GM18508 (cell line): ENCODE results near the gene NUDT2.
A peak's percentile ranks its signal among the peaks of the same experiment; 100 is the strongest.
"Not testable (repeated sequence)": the region's sequence is repeated elsewhere in the genome, so short reads cannot be mapped to it uniquely, and the experiment has no call there.

Source experiments
- ATAC-seq: cut with Tn5 transposase; IDR thresholded peaks from one replicate; pipeline ENCODE4 v1.9.1; 2021; ENCODE audit warnings: moderate number of reproducible peaks; ENCODE audit not compliant: insufficient read depth, unreplicated experiment

NUDT2 gene

DNA sequence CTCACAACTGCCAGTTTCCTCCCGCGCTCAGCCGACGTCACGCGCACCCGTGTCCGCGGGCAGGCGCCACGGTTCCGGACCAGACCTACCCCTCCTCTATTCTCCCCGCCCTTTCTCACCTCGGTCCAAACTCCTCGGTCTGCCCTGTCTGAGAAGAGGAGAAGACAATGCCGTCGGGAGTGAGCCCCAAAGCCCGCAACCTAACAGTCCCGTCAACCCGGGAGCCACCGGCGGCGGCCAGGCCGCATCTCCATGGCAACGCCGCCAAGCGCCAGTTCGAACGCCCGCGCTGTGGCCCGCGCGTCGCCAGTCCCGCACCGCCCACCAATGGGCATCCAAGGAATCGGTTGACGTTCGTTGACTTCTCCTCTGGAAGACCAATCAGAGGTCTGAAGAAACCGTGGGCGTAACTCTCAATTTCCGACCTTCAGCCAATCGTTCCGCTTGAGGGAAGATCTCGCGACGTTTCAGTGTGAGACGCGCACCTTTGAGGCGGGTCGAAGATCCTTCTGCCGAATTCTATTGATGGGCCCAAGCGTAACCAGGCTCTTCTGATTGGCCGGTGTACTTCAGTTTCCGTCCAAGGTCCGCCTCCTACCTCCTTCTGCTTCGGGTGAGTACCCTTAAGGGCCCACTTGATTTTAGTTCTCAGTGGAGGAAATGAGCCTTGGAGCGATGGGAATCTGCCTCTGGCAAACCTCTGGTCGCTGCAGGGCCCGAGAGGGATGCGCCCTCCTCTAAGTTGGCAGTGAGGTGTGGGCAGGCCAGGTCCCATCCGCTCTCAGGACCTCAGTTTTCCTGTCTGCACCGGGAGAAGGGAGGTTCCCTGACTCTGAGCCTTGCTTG, at the start of gene NUDT2, which contains the start of gene KIF24:
TSS of gene NUDT2 (plus strand) at position 583 of the 846 bp plus-strand sequence. CDS start 9,471 bp downstream, outside the sequence.
TSS of gene KIF24 (minus strand) at position 282 of the 846 bp plus-strand sequence. CDS start 17,922 bp downstream, outside the sequence.
- peak; percentile 84 for ATAC-seq

DNA sequence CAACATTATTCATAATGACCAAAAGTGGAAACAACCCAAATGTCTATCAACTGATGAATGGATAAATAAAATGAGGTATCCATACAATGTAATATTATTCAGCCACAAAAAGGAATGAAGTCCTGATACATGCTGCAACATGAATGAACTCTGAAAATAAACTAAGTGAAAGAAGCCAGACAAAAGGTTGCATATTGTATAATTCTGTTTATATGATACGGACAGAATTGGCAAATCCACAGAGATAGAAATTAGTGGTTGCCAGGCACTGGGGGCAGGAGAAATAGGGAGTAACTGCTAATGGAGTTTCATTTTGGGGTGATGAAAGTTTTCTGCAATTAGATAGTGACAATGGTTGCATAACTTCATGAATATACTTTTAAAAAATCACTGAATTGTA, 47.3 kb upstream of the NUDT2 start:
- no peak for ATAC-seq

DNA sequence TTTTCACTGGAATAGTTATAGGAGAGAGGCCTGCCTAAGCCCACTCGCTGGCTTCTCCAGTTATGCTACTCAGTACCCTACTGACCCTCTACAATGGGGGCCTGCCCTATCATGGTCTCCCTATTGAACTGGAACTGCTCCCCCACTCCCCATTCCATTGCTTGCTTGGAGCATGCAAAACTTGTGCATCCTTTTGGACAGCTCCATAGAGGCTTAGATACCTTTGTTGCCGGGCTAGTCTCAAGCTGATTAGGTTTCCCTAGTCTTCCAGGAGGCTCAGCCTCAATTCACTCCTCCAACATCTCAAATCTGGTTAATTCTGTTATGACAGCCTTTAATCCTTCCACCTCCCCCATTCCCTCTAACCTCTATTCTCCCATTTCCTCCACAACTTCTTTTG, 40.2 kb upstream of the NUDT2 start:
- no peak for ATAC-seq

DNA sequence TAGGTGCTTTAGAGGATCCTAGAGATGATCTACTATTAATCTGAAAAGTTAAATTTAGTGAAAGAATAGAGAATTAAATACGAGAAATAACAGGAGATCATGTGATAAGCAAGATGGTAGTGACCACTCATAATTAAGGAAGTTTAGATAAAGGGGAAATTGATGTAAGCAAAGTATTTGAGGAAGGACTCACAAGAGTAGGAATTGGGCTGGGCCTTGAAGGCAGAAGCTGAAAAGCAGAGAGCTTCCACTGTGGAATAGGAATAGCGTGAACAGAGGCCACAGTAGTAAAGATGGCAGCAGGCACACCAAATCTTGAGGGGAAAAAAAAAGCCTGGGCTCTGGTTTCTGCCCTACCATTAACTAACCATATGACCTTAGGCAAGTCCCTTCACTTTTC, 38.3 kb upstream of the NUDT2 start:
- ATAC-seq, result no peak

DNA sequence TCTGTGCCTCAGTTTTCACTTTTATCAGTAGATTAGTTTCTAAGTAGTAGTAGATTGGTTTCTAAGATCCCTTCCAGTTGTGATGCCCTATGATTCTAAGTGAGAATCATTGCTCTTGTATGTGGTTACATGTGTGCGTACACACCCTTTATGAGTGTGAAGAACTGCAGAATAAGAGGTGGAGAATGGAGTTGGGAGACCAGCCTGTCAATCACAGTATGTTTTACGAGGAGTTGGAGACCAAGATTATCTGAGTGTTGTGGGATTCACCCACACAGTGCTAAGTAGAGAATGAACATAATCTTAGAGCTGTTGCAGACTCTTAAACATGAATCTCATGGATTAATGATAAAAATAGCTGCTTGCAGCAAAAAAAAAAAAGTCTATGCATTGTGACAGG, 37.9 kb upstream of the NUDT2 start:
- no peak for ATAC-seq

DNA sequence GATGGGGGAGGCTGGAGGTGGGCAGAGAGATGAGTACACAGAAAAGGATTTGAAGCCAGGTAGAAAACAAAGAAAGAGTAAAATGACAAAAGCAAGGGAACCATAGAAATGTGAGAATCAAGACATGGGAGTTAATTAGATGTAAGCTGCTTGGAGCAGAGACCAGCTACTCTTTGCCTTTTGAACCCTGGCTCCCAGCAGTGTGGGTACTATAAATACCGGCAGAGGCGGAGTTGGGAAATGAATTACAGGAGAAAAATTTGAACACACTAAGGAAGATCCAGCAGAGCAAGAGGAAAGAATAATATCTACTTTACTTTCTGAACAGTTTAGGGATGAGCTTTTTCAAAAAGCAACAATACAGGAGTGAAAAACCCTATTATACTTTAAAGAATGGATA, 36.8 kb upstream of the NUDT2 start:
- ATAC-seq, result no peak

DNA sequence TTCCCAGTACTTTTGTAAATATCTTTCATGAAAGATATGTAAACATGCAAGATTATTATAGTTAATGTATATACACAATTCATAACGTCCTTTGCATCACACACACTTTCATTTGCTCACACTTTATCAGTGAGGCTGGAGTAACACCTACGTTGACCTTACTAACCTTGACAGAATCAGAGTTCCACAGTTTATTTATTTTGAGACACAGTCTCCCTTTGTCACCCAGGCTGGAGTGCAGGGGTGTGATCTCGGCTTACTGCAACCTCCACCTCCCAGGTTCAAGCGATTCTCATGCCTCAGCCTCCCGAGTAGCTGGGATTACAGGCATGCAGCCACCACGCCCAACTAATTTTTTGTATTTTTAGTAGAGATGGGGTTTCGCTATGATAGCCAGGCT, 28.3 kb upstream of the NUDT2 start:
- ATAC-seq, result not testable (repeated sequence)

DNA sequence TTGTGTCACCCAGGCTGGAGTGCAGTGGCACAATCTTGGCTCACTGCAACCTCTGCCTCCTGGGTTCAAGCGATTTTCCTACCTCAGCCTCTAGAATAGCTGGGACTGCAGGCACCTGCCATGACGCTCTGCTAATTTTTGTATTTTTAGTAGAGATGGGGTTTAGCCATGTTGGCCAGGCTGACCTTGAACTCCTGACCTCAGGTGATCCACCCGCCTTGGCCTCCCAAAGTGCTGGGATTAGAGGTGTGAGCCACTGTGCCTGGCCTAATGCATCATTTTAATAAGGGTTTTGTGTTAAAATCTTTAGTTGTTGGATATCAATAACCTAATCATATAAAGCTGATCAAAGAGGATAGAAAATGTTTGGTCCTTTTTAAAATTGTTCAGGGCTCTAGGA, 21.1 kb upstream of the NUDT2 start:
- not testable (repeated sequence) for ATAC-seq

DNA sequence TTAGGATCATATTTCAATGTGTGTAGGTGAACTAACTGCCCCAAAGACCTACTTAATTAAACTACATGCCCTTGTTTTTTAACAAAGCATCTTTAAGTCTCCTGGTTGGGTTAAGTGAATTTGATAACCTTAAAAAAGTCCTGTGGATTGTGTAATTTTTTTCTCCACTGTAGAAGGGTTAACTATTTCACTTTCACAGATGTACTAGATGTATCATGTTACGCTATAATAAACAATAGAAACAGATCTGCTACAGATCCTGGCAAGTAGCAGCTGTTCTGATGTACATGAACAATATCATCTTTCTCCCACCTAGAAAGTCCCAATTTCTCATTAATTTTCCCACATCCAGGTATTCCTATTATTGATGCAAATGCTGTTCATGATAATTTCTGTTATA, 19.2 kb upstream of the NUDT2 start:
- no peak for ATAC-seq

DNA sequence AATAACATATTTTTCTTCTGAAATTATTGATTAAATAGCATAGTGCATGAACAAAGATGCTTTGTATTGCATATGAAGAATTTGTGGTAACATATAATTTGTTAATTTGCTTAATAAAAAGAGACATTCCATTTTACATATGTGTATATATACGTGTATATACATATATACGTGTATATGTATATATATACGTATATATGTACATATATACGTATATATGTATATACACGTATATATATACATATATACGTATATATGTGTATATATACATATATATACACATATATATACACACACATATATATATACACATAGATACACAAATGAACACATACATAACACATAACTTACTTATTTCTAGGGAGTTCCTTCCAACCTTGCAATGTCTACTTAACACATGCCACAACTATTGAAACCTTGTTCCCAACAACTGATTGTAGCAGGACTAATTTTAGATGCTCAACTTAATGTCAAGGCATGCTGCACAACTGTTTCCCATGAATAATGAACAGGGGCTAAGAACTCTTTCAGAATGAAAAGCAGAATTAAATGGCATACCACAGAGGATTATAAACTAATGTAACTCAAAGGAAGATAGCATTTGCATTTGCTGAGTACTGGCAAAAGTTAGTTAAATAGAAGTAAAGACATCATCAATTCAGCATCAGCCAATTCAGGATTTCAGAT, 17.7 kb upstream of the NUDT2 start:
- ATAC-seq, result no peak

DNA sequence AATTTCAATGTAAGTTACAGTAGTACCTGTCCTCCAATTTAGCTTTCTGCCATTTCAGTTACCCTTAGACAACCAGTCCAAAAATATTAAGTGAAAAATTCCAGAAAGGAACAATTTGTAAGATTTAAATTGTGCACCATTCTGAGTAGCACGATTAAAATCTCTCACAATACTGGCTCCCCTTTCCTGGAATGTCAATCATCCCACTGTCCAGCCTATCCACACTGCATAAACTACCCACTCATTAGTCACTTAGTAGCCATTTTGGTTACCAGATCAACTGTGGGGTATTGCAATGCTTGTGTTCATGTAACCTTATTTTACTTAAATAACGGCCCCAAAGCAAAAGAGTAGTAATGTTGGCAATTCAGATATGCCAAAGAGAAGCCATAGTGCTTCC, 11.9 kb upstream of the NUDT2 start:
- no peak for ATAC-seq

DNA sequence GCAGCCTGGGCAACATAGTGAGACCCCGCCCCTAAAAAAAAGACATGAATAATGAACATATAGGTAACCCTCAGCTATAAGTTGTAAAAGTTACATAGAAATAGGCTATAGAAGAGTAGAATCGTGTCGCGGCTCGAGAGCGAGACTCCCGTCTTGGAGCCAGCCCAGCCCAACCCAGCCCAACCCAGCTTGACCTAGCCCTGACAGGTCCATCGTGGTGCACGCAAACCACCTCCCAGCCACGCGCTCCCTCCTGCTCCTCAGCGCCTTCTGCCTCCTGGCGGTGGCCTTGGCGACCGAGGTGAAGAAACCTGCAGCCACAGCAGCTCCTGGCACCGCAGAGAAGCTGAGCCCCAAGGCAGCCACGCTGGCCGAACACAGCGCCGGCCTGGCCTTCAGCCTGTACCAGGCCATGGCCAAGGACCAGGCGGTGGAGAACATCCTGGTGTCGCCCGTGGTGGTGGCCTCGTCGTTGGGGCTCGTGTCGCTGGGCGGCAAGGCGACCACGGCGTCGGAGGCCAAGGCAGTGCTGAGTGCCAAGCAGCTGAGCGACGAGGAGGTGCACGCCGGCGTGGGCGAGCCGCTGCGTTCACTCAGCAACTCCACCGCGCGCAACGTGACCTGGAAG, 11.1 kb upstream of the NUDT2 start:
- ATAC-seq, result no peak

DNA sequence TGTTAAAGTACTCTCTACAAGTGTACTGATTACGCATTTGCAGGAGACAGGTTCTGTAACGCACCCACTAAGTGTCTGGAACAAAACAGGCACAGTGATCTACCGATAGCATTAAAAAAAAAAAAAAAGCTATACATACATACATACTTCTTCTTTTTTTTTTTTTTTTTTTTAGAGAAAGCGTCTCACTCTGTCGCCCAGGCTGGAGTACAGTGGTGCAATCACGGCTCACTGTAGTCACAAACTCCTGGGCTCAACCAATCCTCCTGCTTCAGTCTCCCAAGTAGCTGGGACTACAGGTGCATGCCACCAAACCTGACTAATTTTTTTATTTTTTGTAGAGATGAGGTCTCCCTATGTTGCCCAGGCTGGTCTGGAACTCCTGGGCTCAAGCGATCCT, 7.9 kb upstream of the NUDT2 start:
- ATAC-seq, result no peak

DNA sequence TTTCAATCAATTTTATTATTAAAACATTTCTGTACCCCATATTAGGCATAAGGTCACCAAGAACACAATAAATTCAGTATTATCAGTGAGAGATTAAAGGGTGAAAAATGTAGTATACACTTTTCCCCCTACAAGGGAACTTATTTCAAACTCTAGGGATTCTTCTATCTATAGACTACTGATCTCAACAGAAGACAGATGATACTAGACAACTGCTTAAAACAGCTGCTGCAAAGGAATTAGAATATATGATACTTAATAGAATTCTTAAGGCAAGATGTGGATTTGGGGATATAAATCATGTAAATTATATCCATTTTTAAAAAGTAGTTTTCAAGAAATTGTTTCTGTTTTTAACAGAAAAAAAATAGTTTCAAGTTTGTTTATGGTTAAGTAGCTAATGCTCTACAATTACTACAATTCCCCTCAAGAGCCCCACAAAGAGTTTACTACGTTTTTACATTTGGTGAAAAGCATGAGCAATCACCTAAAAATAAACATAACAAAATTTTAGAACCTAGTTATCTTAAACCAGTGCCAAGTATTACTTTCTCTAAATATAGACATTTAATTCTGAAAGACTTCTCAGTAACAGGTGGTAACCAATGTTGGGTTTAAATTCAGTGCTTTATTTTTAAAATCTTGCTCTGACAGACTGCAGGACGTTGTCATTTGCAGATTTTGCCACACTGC, 6.3 kb upstream of the NUDT2 start:
- ATAC-seq, result no peak

DNA sequence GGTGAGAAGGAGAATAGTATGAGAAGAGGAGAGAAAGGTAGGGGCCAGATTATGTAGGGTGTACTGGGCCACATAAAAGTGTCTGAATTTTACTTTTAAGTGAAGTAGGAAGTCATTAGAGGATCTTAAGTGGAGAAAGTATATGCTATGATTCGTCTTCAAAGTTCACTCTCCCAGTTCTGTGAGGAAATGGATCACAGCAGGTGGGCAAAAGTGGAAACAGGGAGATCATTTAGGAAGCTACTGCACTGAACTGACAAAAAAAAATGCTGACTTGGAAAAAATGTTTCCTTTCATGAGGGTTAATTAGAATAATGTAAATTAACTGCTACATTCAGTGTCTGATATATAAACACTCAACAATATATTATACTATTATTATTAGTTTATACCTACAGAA, 2.7 kb upstream of the NUDT2 start:
- ATAC-seq, result no peak

DNA sequence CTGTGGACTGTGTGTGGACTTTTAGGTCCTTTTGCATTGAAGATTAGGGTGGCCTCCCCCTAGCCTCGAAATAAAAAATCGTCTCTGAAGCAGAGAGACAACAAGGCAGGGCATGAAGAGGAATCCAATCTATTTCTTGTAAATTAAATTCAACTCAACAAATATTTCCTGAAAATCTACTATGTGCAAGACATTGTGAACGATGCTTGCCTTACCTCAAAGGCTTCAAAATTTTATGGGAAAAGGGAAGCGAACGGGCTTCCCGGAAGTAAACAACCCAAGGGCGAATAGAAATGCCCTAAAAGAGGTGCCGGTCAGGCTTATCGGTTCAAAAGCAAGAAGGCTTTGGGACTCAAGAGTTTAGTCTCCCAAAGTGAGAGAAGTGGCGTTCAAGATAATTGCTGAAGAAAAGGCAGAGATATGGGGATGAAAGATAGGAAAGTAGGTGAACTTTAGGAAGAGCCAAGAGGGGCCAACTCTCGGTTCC, 826 bp upstream of the NUDT2 start:
- peak; percentile 1 for ATAC-seq

DNA sequence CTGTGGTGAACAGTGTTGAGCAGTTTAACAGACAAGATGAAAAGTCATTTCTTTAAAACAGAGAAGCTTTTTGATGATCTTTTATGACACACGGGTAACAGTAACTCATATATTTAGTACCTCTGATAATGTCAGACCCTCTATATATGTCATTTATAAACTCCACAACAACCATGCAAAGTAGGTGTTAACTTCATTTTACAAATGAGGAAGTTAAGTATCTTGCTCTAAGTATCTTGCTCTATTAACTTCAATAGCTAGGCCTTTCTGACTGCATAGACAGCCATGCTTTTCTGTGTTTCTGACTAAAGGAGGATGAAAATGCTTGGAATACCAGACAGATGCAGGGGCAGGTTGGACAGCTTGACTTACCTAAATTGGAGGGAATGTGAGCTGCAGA, 1.8 kb downstream of the NUDT2 start:
- ATAC-seq, result no peak

DNA sequence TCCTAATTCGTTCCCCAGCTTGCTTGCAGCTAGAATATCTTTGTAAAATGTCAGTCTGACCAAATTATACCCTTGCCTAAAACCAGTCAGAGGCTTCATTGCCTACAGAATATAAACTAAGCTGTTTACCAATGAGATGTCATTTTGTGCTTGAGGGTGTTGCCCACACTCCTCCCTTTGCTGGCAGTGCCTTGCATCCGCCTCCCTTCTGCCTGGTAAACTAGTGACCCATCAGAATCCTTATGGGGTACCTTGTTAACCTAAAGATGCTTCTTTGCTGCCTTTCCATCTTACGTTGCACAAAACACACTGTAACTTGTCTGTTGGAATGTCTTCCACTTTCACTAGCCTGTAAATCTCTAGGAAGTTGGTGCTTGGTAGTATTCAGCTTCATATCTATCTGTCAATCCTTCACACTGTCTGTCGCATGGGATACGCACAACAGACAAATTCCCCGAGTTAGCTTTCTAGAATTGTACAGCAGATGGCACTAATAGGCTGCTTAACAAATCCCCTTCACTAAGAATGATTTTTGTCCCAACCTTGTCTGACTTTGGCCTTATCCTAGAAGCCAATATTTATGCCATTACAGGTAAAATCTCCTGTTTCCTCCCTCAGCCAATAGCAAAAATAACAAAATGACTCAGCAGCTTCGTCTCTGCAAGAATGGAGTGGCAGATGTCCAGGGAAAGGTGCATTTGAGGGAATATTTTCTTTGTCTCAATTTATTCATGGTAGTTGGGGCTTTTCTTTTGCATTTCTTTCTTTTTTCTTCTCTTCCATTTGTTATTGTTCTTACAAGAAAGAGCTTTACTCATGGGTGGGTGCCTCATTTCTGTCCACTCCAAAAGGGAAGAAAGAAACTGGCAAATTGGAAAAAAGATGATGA, 3.0 kb downstream of the NUDT2 start:
- no peak for ATAC-seq

DNA sequence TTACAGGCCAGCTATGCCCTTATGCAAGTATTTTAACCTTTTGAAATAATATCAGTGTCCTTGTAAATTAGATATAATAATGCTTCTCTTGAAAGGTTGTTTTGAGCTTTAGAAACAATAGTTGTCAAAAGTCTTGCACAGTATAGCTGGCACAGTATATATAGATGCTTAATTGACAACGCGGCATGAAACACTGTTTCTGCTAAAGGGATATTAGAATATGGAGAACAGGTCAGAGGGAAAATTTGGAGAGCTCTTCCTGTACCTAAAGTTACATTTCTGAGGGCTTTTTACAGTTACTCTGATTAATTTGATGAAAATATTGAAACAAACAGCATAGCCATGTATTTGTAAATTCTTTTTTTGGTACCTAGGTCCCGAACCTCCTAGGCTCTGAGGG, 4.5 kb downstream of the NUDT2 start:
- no peak for ATAC-seq
